ENCODE measurements around the gene HAO1.

GRCh38 chr20:7971536-7972280 is 31.4 kb upstream of the HAO1 start:
- TF ChIP-seq CTCF (IDR thresholded peaks at IDR 0.05) = no peak
- no peak for TF ChIP-seq POLR2A (IDR thresholded peaks at IDR 0.05)

Measured in right lobe of liver (tissue), 4 donors.